Measurements from ENCODE around the gene RNF113B. TPM values are rescaled to one million over a fixed set of nuclear protein-coding genes. Genes with fewer than 3 reads are reported as not detected.

RNF113B gene
- total RNA-seq, 1 donor: not detected

DNA sequence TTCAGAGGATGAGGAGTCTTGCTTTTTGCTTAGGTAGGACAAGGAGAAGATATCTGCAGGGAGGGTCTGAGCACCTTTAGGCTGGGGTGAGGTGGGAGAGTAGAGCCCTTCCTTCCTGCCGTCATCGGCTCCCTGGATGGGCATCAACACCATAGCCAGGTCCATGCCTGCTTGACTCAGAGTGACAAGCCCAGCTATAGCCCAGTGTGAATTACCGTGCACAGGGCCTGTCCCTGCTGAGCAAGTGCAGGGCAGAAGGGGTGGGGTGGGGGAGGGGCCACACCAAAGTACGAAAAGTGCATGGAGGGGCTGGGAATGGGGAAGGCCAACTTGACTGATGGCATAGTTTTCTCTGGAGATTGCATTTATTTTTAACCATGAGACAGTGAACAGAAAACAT lies 30.3 kb upstream of the RNF113B start:
- TF ChIP-seq, protein P1, sequence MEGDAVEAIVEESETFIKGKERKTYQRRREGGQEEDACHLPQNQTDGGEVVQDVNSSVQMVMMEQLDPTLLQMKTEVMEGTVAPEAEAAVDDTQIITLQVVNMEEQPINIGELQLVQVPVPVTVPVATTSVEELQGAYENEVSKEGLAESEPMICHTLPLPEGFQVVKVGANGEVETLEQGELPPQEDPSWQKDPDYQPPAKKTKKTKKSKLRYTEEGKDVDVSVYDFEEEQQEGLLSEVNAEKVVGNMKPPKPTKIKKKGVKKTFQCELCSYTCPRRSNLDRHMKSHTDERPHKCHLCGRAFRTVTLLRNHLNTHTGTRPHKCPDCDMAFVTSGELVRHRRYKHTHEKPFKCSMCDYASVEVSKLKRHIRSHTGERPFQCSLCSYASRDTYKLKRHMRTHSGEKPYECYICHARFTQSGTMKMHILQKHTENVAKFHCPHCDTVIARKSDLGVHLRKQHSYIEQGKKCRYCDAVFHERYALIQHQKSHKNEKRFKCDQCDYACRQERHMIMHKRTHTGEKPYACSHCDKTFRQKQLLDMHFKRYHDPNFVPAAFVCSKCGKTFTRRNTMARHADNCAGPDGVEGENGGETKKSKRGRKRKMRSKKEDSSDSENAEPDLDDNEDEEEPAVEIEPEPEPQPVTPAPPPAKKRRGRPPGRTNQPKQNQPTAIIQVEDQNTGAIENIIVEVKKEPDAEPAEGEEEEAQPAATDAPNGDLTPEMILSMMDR (IDR thresholded peaks at IDR 0.05; ENCODE audit: insufficient read depth, low read length): no peak
- no peak for DNase-seq (ENCODE audit: low read depth)
- H3K4me3 ChIP-seq (ENCODE audit: low read depth, low read length): no peak overlapping the region

DNA sequence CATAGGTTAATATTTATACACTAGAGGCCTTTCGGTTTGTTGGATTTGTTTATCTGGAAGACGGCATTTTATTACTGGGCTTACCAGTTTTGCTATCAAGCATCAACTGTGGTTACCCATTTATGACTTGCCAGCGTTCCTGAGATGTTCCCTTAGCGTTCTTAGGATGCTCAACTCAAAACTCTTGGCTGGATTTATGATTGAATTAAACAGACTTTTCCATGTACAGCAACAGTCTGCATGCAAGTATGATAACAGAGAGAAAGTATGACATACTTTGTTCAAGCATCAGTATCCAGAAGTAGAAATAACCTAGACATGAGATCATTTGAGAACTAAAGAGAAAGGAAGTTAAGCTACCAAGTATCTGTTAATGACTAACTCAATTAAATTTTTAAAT lies 29.9 kb upstream of the RNF113B start:
- TF ChIP-seq, protein P1 (IDR thresholded peaks at IDR 0.05; ENCODE audit: insufficient read depth, low read length): no peak
- no peak overlapping the region for H3K4me3 ChIP-seq (ENCODE audit: low read depth, low read length)
- peak; percentile 77 for DNase-seq (ENCODE audit: low read depth)

DNA sequence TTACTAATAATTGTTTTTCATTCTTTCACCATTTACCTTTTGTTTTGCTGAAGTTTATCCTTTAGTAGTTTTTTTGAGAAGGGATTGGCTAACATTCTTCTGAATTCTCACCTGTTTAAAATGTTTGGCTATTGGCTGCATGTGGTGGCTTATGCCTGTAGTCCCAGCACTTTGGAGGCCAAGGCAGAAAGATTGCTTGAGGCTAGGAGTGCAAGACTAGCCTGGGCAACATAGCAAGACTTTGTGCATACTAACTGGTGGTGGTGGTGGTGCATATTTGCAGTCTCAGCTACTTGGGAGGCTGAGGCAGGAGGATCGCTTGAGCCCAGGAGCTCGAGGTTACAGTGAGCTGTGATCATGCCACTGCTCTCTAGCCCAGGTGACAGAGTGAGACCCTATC lies 27.5 kb upstream of the RNF113B start:
- TF ChIP-seq, protein P1 (IDR thresholded peaks at IDR 0.05; ENCODE audit: insufficient read depth, low read length): no peak
- H3K4me3 ChIP-seq (ENCODE audit: low read depth, low read length): no peak overlapping the region
- no peak for DNase-seq (ENCODE audit: low read depth)

DNA sequence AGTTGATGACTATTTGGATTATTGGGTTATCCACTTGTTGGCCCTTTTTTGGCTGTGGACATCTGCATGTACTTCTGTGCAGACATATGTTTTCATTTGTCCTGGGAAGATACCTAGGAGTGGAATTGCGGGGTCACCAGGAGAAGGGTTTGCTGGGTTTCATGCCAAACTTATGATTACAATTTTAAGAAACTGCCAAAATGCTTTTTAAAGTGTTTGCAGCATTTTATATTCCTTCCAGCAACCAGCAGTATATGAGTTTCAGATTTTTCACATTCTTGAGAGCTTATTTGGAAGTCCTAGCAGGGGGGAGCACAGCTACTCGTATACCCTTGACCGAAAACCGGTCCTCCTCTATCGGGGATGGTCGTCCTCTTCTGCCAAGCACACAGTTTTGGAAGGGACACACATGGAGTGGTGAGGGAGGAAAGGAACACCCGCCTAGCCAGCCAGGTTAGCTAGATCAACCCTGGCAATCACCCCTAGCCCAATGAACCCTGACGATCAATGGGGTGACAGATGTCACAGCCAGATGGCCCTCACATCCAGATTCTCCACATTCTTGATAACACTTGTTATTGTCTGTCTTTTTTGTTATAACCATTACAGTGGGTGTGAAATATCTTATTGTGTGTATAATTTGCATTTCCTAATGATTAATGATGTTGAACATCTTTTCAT lies 26.7 kb upstream of the RNF113B start:
- H3K4me3 ChIP-seq (ENCODE audit: low read depth, low read length): no peak overlapping the region
- DNase-seq (ENCODE audit: low read depth): peak; percentile 28
- TF ChIP-seq, protein P1 (IDR thresholded peaks at IDR 0.05; ENCODE audit: insufficient read depth, low read length): no peak

DNA sequence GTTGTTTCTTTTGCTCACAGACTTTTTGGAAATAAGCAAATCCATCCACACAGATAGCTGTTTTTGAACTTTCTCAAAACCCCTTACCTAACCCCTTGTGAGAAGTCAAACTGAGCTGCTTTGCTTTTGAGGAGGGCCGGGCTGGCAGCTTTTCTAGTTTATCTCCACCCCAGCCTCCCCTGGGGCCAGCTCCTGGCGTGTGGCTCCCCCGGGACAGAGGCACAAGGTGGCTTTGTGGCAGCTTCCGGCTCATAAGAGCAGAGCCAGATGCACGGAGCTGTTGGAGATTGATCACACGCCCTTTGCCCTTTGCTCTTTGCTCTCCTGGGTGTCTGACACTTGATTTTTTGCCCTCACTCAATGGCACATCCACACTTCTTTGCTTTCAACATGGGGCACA lies 24.9 kb upstream of the RNF113B start:
- no peak for DNase-seq (ENCODE audit: low read depth)
- H3K4me3 ChIP-seq (ENCODE audit: low read depth, low read length): no peak overlapping the region
- TF ChIP-seq, protein P1 (IDR thresholded peaks at IDR 0.05; ENCODE audit: insufficient read depth, low read length): no peak

DNA sequence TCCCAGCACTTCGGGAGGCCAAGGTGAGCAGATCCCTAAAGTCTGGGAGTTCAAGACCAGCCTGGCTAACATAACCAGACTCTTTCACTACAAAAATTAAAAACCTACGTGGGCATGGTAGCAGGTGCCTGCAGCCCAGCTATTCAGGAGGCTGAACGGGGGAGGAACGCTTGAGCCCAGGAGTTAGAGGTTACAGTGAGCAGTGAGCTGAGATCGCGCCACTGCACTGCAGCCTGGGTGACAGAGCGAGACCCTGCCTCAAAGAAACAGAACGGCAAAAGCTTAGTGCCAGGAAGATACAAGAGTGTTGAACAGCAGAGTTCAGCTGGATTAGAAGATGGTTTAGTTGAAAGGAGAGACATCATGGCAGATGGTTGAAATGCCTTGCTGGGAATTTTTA lies 24.1 kb upstream of the RNF113B start:
- TF ChIP-seq, protein P1 (IDR thresholded peaks at IDR 0.05; ENCODE audit: insufficient read depth, low read length): no peak
- no peak overlapping the region for H3K4me3 ChIP-seq (ENCODE audit: low read depth, low read length)
- DNase-seq (ENCODE audit: low read depth): no peak

All from fibroblast of the aortic adventitia (primary cell).